Right lung (tissue), 5 donors: ENCODE measurements around the gene KAT7. TPM values are rescaled to one million over a fixed set of nuclear protein-coding genes. Genes with fewer than 3 reads are reported as not detected.

Source experiments
- DNase-seq, 2 donors: peaks; one replicate each; pipeline ENCODE4 v3.0.0-alpha.2; 2013
- polyA plus RNA-seq, 5 donors: library from polyadenylated mRNA; unstranded; fragments of 120-200 nt; gene quantifications; one replicate each; pipeline versions ENCODE4 v1.2.1 to v1.2.3, GENCODE V29; 2013; ENCODE audit warnings: inconsistent platforms in 1 of 5, low replicate concordance in 1 of 5; ENCODE audit not compliant: insufficient read length in 5 of 5, insufficient read depth in 1 of 5

The KAT7 gene
- polyA plus RNA-seq, 5 donors: 39.5 to 53.5 (median 51.3) TPM

DNA sequence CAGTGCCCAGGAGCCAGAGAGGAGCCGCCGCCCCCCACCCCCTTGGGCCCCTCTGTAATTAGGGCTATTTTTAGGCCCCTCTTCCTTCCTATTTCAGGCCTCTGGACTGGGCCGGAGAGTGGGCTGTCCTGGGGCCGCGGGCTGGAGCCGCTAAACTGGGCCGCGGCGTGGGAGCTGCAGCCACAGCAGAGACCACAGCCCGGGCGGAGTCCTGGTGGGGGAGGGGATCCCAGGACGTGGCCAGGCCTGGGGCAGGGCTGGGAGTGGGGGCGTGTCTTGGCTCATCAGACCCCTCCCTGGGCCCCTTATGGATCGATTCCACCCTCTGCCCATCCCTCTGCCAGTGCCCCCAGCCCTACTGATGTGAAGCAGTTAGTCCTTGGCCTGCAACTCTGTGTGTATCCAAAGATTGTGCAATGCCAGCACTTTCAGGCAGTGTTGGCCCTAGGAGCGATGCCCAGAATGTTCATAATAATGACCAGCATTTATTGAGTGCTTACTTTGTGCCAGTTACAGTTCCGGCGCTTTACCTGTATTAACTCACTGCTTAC, 74.4 kb downstream of the KAT7 start:
- DNase-seq: no peak

DNA sequence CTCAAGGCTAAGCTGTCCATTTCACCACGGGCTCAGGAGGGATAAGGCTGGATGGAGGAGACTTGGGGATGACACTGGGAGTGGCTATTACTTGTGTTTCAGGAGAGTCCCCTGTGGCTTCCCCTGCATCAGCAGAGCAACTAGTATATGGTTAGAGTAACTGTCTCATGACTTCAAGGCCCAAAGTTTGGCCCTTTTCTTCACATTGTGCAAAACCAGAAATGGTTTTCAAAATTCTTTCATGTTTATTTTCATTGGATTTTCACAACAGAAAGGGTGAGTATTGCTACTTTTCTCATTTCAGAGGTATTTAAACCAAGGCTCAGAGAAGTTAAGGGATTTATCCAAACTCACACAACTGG, 77.5 kb downstream of the KAT7 start:
- no peak for DNase-seq

DNA sequence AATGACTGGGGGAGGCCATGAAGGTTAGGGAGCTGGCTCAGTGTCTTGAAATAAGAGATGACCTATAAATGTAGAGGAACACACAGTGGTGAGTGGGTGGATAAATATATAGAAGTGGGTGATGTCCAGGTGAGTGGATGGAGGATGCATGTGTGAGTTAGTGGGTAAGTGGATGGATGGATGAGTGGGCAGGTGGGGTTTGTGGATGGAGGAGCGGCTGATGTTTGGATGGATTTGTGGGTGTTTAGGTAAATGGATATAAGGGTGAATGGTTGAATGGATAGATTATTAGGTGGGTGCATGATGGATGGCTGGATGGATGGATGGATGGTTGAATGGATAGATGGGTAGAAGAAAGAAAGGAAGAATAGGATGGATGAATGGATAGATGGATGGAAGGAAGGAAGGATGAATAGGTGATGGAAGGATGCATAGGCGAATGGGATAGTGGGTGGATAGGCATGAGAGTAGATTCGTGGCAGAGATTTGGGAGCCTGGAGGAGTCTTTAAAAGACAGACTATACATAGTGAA, 78.5 kb downstream of the KAT7 start:
- no peak for DNase-seq

DNA sequence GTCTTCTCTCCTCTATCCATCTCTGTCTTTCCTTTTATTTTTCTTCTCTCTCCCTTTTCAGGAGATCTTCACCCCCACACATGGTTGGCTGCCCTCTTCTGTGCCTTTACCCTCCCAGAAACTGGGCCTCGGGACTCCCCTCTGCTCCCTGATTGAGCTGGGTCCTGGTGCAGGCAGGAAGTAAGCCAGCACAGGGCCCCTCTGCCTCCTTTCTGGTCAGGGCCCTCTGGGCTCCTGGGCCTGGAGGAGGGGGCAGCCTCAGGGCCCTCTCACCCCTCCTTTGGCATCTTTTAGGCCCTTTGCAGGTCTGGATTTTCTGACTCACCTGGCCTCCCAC, 80.5 kb downstream of the KAT7 start:
- no peak for DNase-seq

DNA sequence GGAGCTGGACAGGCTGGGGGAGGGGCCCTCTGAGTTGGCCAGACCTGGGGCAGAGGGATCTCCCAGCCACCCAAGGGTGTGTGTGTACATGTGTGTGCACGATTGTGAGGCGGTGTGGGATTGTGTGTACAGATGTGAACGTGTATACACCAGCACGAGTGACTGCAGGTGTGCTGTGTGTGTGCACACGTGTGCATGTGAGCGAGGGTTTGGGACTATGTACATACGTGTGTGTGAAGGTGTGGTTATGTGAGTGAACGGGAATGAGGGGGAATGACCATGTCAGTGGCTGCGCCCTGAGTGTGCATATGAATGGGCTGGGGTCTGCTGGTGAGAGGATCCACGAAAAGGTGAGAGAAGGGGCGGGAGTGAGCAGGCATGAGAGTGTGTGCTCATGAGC, 81.8 kb downstream of the KAT7 start:
- DNase-seq: no peak

DNA sequence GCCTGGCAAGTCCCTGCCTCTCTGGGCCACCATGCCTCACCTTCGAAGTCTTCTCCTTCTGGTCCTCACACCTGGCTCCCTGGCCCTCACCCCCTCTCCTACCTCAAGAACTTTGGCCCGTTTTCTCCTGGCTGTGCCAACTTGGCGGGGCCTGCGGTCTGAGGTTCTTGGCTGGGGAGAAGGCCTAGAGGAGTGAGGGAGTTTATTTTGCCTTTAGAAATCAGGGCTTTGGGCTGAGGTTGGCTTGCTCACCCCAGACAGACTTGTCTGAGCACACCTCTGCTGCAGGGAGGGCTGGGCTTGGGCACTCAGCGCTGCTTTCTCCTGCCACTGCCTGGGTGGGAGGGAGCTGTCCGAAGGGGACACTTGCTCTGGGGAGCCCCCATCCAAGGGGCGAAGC, 82.7 kb downstream of the KAT7 start:
- no peak for DNase-seq

DNA sequence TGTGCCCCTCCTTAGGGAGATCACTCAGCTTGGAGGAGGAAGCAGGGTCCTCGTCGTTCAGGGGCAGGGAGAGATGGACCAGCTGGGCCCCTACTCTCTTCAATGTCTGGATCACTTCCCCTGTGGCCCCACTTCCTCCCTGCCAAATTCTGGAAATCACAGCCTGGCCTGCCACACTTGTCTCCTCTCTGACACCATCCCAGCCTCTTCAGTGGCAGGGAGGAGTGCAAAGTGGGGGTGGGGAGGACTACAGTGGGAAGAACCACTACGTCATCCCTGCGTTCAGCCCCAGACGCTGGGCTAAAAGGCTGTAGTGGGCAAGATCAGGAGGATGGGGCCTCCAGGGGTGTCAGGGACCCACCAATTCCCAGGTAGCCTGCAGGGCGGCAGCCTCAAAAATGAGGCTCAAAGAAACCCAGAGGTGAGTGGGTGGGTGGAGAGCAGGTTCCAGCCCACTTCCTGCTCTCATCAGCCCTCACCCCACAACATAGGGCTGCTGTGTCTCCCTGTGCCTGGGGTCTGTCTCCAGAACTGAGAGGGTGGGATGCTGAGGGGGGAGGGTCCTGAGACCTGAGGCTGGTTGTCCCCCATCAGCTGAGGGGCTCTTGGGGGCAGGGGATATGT, 84.4 kb downstream of the KAT7 start:
- DNase-seq: no peak

DNA sequence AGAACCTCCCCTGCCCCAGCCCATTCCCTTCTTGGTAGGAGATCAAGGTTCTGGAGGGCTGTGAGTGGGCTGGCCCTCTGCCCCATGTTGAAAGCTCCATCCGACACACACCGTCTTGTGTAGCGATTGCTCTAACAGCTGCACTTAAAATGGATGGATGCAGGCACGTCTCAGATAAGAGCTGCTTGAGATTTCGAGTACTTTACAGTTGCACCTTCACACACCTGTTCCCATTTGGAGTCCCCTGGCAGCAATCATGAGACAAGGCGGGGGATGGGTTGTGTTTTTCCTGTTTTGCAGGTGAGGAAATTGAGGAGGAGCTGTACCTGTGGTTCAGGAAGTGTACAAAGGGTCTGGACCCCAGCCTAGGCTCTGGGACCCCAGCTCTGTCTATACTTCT, 85.0 kb downstream of the KAT7 start:
- peak; percentile 59 to 68 for DNase-seq

DNA sequence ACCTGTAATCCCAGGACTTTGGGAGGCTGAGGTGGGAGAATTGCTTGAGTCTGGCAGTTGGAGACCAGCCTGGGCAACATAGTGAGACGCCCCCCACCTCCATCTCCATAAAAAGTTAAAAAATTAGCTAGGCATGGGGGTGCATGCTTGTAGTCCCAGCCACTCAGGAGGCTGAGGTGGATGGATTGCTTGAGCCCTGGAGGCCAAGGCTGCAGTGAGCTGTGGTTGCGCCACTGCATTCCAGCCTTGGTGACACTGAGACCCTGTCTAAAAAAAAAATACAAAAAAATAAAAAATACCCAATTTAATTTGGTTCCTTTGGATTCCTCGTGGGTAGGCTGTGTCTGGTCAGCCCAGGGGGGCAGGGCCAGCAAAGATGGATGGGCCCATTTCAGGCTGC, 85.4 kb downstream of the KAT7 start:
- no peak for DNase-seq

DNA sequence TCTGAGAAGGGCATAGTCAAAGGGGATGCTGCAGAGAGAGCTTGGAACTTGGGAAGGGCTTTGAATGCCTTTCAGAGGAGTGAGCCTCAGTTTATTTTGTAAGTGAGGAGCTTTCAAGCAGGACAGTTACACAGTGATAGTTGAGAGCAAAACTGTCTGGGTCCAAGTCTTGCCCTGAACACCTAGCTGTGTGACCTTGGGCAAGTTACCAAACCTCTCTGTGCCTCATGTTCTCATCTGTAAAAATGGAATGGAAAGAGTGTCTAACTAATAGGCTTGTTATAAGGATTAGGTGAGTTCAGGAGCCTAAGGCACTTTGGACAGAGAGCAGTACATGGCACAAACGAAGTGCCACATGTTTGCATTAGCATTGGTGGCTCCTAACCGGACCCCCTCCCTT, 86.4 kb downstream of the KAT7 start:
- no peak for DNase-seq

DNA sequence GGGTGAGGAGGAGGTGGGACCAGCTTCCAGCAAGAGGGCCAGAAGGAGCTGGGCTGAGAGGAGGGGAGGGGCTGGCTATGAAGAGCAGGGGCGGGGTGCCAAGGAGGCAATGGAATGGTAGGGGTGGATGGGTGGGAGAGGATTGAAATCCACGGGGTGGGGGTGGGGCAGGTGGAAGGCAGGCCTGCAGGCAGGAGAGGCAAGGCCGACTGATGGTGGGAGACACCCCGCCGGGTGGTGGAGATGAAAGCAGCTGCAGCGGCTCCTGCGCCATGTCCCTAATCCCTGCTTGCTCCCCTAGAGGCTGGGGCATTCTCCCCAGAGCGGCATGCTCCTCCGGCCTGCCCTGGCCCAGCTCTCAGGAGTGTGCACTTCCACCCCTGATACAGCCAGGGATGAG, 87.2 kb downstream of the KAT7 start:
- DNase-seq: no peak

DNA sequence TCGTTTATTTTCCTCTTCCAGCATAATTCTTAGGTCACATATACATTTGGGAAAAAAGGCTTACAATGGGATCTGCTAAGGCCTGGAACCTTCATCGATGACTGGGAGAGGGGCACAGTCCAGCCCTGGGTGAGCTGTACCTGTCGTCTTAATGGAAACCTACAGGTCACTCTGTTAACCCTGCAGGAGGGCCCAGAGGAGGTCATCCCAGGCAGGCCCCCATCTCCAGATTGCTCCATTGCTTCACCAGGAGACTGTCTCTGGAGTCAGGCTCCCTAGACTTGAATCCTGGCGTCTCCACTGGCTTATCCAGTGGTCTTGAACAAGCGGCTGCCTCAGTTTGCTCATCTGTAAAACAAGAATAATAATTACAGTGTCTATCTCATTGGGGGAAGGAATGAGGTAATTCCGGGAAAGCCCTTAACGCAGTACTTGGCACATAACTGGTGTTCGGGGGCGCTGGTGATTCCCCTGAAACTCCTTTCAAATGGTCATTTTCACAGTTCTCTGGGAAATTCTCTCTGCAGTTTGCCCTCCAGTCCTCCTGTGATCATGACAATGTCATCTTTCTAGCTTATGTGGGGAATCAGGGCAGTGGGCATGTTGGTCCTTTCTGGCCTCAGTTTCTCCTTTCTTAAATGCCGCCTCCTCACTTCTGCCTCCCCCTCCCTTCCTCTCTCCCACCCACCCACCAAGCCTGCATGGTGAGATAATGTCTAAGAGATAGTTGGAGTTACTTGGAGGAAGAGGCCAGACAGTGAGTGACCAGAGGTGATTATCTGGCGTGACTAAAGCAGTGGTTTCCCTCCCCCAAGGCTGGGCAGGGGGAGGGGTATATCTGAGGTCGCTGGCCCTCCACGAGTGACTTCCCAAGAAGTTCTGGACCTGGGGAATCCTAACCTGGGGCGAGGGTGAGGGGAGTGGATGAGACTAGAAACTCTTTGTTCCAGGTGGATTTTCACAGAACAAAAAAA, 90.7 kb downstream of the KAT7 start:
- DNase-seq: no peak

DNA sequence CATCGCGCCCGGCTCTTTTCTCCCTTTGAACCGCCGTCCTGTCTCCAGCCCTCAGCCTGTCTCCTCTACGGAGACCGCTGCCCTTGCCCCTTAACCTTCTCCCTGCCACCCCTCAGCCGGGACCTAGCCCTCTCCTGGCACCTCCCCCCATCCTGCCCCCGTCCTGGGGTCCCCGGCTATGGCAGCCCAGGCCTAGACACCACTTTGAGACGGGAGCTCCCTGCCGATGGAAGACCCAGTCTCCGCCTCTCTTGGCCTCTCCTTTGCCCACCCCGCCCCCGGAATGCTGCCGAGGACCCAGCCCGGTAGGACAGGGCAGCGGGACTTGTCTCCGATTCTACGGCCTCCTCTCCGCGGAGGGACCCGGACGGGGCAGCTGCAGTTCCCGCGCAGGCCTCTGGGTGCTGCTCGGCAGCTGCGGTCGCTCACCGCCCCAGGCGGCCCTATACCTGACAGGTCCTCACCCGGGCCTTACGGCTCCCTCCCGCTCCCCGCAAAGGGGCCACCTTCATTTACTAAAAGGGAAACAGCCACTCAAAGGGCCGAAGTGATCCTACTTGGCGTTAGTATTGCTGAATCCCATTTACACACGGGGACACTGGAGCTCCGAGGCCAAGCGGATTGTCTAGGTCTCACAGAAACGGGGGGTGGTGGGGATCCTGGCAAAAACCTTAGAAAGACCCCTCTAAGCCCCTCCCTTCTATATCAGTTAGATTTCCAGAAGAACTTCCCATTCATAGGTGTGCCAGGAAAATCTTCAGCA, 92.0 kb downstream of the KAT7 start:
- peak in 1 of 2 donors; percentile 66 for DNase-seq

DNA sequence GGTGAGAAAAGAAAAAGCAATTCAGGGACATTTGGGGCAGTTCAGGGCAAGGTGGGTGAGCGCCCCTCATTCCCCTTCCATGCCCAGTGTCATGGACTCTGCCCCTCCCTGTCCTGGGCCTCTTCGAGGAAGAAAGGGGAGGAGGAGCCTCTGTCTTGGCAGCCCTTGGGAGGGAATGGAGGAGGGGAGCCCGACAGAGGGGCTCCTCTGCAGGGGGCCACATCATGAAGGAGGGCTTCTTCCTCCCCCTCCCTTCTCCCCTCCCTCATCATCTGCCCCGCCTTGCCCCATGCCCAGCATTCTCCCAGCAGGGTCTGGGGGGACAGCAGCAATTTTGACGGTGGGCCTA, 92.5 kb downstream of the KAT7 start:
- DNase-seq: no peak

DNA sequence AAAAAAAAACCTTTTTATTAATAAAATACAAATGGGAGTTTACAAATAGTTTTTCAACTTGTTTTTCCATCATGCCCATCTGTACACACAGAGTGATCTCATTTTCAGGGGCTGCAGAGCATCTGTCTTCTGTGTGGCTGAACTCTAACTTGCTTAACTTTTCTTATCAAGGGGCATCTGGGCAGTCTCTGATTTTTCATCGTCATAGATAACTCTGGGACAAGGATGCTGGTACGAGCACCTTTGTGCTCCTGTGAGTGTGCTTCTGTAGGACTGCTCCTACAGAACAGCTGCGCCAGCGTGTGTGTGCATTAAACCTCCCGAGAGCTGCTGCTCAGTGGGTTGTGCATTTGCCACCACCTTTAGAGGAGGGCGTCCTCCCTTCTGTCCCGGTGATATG, 94.0 kb downstream of the KAT7 start:
- DNase-seq: no peak

Other genes starting within 250 kb of the KAT7 start
- 1 to 10 TPM in 3 of 5 donors, under 1 TPM in 2; 0.84 to 1.8 (median 1.2) TPM for gene NXPH3, start 212.8 kb upstream of the KAT7 start, polyA plus RNA-seq
- gene SPOP, start 110.6 kb upstream of the KAT7 start, polyA plus RNA-seq: 10 to 100 TPM; 67.8 to 86.0 (median 73.8) TPM
- gene SLC35B1, start 80.7 kb upstream of the KAT7 start, polyA plus RNA-seq: 10 to 100 TPM; 62.9 to 72.9 (median 69.2) TPM
- 10 to 100 TPM; 22.1 to 30.2 (median 27.2) TPM for gene FAM117A, start 24.6 kb upstream of the KAT7 start, polyA plus RNA-seq
- under 1 TPM; 0.33 to 0.91 (median 0.53) TPM for gene TAC4, start 59.4 kb downstream of the KAT7 start, polyA plus RNA-seq
- gene DLX4, start 180.5 kb downstream of the KAT7 start, polyA plus RNA-seq: 1 to 10 TPM in 4 of 5 donors, under 1 TPM in 1; 0.80 to 2.0 (median 1.4) TPM
- 1 to 10 TPM; 1.4 to 1.8 (median 1.7) TPM for gene DLX3, start 206.5 kb downstream of the KAT7 start, polyA plus RNA-seq